ENCODE data around the gene RORB.

Gene RORB

GRCh38 chr9:74498621-74499095, 1.5 kb downstream of the RORB start:
- DNase-seq (ENCODE audit: low read depth) = no peak
- TF ChIP-seq CTCF (IDR thresholded peaks at IDR 0.05; ENCODE audit: control insufficient read depth, extremely low read depth, insufficient read depth) = no peak
- no peak overlapping the region for H3K4me3 ChIP-seq (ENCODE audit: low read depth, low read length)

DNA sequence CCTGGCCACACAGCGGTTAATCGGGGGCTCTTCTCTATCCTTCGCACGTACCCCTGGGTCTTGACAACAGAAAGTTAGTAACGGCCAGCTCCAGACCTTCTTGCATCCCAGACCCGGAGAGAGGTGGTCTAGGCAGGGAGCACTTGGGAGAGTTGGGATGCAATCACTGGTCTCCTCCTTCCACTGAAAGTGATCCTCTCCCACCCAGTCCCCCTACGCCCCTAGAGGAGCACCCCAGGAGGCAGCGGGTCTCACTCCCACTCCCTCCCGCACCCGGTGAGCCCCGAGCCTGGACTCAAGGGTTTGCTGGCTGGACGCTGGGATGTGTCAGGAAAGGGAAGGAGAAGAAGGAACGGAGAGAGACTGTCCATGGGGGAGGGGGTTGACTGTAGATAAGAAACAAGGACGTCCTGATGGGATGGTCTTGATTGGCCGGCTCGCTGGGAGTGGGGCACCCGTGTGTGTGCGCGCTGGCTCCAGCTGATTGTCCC, 2.0 kb downstream of the RORB start:
- H3K4me3 ChIP-seq (ENCODE audit: low read depth, low read length) = no peak overlapping the region
- no peak for TF ChIP-seq CTCF (IDR thresholded peaks at IDR 0.05; ENCODE audit: control insufficient read depth, extremely low read depth, insufficient read depth)

DNA sequence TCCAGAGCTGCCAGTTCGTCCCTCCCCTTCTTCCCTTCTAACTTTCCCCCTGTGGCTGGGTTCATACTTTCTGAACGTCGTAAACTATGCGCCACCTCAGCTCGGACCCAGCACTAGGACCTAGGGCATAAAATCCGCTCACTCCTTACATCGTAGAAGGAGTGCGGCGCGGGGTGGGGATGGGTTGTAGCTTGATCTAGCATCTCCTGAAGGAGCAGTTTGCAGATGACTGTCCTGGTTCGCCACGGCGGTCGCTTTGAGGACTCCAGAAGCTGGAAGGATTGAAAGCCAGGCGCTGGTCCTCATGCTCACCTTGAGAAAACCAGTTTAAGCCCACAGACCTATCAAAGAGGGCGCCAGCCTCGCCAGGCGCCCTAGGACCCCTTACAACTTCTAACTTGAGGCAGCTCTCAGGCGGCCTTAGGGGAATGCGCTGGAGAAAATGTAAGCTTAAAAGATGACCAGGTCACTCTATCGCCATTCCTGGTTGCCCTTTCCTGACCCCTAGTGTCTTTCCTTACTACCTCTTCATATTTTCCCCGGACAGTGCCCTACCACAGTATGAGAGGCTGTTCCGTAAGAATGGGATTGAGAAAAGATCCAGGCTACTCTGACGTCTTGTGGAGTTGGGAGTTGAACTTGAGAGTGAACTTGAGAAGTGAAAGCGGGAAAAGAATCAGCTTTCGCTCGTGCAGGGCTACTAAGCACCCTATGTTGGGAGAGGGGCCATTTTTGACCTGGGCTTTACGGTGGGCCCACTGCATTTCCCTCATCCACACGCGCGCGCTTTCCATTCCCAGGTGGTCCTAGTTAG, 2.8 kb downstream of the RORB start:
- DNase-seq (ENCODE audit: low read depth) = no peak
- TF ChIP-seq CTCF (IDR thresholded peaks at IDR 0.05; ENCODE audit: control insufficient read depth, extremely low read depth, insufficient read depth) = no peak
- no peak overlapping the region for H3K4me3 ChIP-seq (ENCODE audit: low read depth, low read length)

More for the DNA sequence above, 2.0 kb downstream of the RORB start:
- no peak for DNase-seq (ENCODE audit: low read depth)

DNA sequence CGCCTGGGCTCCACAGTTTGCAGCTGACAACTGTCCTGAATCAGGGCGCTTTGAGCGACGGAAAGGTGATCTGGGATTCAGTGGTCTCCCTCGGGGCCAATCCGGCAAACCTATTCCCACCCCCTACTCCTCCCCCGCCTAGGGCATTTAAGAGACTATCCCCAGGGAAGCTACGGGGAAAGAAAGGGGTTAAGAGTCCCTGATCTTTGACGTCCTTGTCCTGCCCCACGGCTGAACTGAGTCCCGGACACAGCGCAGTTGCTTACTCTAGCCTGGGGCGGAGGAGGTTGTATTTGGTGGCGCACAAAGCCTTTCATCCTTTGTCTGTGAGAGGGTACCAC, 3.4 kb downstream of the RORB start:
- TF ChIP-seq CTCF (IDR thresholded peaks at IDR 0.05; ENCODE audit: control insufficient read depth, extremely low read depth, insufficient read depth) = no peak
- DNase-seq (ENCODE audit: low read depth) = no peak
- H3K4me3 ChIP-seq (ENCODE audit: low read depth, low read length) = no peak overlapping the region

GRCh38 chr9:74501570-74501969, 4.4 kb downstream of the RORB start:
- no peak overlapping the region for H3K4me3 ChIP-seq (ENCODE audit: low read depth, low read length)
- TF ChIP-seq CTCF (IDR thresholded peaks at IDR 0.05; ENCODE audit: control insufficient read depth, extremely low read depth, insufficient read depth) = no peak
- no peak for DNase-seq (ENCODE audit: low read depth)

- TF ChIP-seq CTCF (IDR thresholded peaks at IDR 0.05; ENCODE audit: control insufficient read depth, extremely low read depth, insufficient read depth) = no peak
- DNase-seq (ENCODE audit: low read depth) = no peak
- H3K4me3 ChIP-seq (ENCODE audit: low read depth, low read length) = no peak overlapping the region
Observed at GRCh38 chr9:74503219-74503618, 6.1 kb downstream of the RORB start.

DNA sequence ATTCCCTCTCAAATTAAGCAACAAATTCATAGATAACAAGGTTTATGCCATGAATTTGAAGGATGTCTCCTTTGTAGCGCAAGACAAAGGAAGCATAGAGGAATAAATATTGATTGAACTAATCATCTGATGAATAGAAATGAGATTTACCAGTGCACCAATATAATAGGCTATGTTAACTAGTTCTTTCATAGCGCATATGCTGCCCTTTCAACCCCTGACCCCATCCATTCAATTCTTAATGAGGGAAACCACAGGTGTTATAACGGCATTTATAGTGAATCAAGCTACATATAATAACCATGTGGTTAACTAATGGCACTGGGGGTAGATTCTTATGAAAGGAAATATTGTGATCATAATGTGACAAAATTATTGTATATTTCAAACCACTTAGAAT, 6.5 kb downstream of the RORB start:
- no peak for TF ChIP-seq CTCF (IDR thresholded peaks at IDR 0.05; ENCODE audit: control insufficient read depth, extremely low read depth, insufficient read depth)
- no peak for DNase-seq (ENCODE audit: low read depth)
- no peak overlapping the region for H3K4me3 ChIP-seq (ENCODE audit: low read depth, low read length)
